IPS-18c (cell line): ENCODE results near the gene ZNF284.

ENCODE experiments used
- H3K4me3 ChIP-seq: 2 replicates; pipeline ENCODE4 v1.7.0; 2013; ENCODE audit warnings: low read depth, mild to moderate bottlenecking, low read length, moderate library complexity; ENCODE audit not compliant: insufficient read depth
- H3K9me3 ChIP-seq: one replicate; pipeline ENCODE4 v1.6.1; 2013; ENCODE audit warnings: mild to moderate bottlenecking, low read length, moderate library complexity; ENCODE audit not compliant: control insufficient read depth, insufficient read depth

The ZNF284 gene

GRCh38 chr19:44071824-44072542 is at the start of gene ZNF284:
Gene ZNF284 (plus strand): TSS chr19:44072159. CDS start chr19:44076390, 4,231 bp downstream.
- H3K4me3 ChIP-seq: peak within 1 kb of the TSS; percentile 65
- no peaks in the 10 kb centered on the region for H3K9me3 ChIP-seq

DNA sequence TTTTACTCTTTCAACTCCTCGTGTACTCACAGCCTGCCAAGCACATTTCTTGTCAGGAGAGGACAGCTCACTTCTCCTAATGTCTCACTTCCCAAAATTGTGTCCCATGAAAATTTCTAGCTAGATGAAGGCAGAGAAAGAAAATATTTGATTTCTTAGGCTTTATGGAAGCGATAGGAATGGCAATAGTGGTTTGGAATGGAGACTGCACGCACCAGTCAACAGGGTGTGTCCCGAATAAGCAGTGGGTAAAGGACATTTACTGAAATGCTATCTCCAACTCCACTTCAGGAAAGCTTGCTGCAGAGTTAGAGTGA is 47.1 kb upstream of the ZNF284 start:
- Histone ChIP-seq H3K9me3 (no peaks in the 10 kb centered on the region), H3K4me3 (peak overlapping the region; percentile 97)

DNA sequence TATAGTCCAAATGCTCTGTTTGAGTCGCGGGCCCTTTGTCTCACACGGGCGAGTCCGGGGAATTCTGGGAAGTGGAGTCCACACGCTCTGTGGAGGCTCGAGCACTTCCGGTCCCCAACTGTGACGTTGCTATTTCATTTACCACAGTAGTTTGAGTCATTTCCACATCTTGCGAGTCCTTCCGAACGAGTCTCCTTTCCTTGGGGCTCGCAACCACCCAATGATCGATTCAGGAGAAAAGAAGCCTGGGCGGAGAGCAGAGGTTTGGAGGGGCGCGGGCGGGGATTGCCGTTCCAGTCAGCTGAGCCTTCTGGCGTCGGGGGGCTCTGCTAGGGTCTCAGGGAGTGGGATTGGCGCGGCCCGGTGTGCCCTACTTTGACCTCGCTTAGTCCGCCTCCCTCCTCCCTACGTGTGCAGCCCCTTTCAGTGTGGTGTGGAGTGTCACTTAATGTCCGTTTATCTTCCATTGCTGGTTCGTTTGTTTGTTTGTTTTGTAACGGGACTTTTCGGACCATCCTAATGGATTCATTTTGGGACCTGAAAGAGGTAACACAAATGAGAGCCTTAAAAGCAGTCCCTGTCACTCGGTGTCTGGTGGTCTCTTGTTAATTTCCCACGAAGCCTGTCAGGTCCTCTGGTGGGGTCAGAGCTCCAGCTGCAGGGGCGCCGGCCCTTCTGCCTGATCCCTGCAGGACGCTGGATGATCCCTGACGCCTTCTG is 46.6 kb upstream of the ZNF284 start, which contains the start of gene ZNF222:
Gene ZNF222 (plus strand): TSS at position 163 of the 720 bp plus-strand sequence. CDS start 58 bp downstream, at position 221.
- Histone ChIP-seq H3K4me3 (peak within 1 kb of the TSS; percentile 97), H3K9me3 (no peaks in the 10 kb centered on the region)

GRCh38 chr19:44026622-44027021 is 45.3 kb upstream of the ZNF284 start:
- H3K4me3 ChIP-seq: no peak overlapping the region
- H3K9me3 ChIP-seq: peaks cover 1% of the 10 kb centered on the region

- H3K4me3 ChIP-seq: no peak overlapping the region
Measured at GRCh38 chr19:44032001-44032610, 39.9 kb upstream of the ZNF284 start.

DNA sequence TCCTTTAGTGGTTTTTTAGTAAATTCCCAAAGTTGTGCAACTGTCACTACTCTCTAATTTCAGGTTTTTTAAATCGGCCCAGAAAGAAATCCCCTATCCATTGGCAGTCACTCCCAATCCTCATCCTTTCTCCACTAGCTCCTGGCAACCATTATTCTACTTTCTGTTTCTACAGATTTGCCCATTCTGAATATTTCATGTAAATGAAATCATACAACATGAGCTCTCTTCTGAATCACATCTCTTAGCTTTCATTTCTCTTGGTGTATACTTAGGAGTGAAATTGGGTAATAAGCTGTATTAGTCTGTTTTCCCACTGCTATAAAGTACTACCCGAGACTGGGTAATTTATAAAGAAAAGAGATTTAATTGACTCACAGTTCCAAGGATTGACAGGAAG is 29.8 kb upstream of the ZNF284 start:
- no peak overlapping the region for H3K4me3 ChIP-seq
- H3K9me3 ChIP-seq: no peaks in the 10 kb centered on the region

More at GRCh38 chr19:44032001-44032610, 39.9 kb upstream of the ZNF284 start:
- peaks cover 11% of the 10 kb centered on the region for H3K9me3 ChIP-seq

GRCh38 chr19:44050740-44051649 is 21.0 kb upstream of the ZNF284 start:
- peak overlapping the region; percentile 70 for H3K4me3 ChIP-seq

DNA sequence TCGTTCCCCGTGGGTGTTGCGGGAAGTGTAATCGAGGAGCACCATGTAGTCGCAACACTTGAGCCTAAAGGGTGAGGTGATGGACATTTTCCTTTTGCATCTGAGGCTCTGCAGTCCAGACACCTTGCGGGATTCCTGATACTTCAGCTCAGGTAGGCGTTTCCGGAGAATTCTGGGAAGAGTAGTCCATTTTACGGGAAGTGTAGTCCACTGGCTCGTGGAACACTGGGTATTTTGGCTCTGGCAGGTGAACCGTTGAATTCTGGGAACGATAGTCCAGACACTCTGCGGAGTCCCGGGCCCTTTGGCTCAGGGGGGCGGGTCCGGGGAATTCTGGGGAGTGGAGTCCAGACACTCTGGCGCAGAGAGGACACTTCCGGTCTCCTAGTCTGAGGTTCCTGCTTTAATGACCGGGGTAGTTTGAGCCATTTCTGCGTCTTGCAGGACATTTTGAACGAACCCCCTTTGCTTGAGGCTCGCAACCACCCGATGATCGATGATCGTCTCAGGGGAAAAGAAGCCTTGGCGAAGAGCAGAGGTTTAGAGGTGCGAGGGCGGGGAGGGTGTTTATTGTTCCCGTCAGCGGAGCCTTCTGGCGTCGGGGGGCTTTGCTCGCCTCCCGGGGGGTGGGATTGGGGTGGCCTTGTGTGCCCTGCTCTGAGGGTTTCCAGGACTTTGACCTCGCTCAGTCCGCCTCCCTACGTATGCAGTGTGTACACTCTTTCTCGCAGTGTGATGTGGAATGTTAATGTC is 20.1 kb upstream of the ZNF284 start, which contains the start of gene ZNF223:
Gene ZNF223 (plus strand): TSS at position 387 of the 753 bp plus-strand sequence. CDS start 3,141 bp downstream, outside the sequence.
- H3K9me3 ChIP-seq: peaks cover 4% of the 10 kb centered on the region

More at GRCh38 chr19:44050740-44051649, 21.0 kb upstream of the ZNF284 start:
- H3K9me3 ChIP-seq: peaks cover 4% of the 10 kb centered on the region

GRCh38 chr19:44055870-44056269 is 16.1 kb upstream of the ZNF284 start:
- Histone ChIP-seq H3K9me3 (peaks cover 3% of the 10 kb centered on the region), H3K4me3 (no peak overlapping the region)

More for the DNA sequence above, 20.1 kb upstream of the ZNF284 start, which contains the start of gene ZNF223:
- peak within 1 kb of the TSS; percentile 96 for H3K4me3 ChIP-seq

- no peaks in the 10 kb centered on the region for H3K9me3 ChIP-seq
- H3K4me3 ChIP-seq: no peak overlapping the region
Measured at GRCh38 chr19:44059229-44059628, 12.7 kb upstream of the ZNF284 start.

- Histone ChIP-seq H3K4me3 (no peak overlapping the region), H3K9me3 (peaks cover 3% of the 10 kb centered on the region)
Measured at GRCh38 chr19:44061038-44061437, 10.9 kb upstream of the ZNF284 start.

DNA sequence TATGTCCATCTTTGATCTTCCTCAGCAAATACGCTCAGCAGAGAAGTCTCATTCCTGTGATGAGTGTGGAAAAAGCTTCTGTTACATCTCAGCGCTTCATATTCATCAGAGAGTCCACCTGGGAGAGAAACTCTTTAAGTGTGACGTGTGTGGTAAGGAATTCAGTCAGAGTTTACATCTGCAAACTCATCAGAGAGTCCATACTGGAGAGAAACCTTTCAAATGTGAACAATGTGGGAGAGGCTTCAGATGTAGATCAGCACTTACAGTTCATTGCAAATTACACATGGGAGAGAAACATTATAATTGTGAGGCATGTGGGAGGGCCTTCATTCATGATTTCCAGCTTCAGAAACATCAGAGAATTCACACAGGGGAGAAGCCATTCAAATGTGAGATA is 5.7 kb upstream of the ZNF284 start:
- Histone ChIP-seq H3K9me3 (peaks cover 5% of the 10 kb centered on the region), H3K4me3 (no peak overlapping the region; the same call in 1 of the 2 replicates)

GRCh38 chr19:44069415-44069814 is 2.5 kb upstream of the ZNF284 start:
- Histone ChIP-seq H3K9me3 (peaks cover 5% of the 10 kb centered on the region), H3K4me3 (no peak overlapping the region)

DNA sequence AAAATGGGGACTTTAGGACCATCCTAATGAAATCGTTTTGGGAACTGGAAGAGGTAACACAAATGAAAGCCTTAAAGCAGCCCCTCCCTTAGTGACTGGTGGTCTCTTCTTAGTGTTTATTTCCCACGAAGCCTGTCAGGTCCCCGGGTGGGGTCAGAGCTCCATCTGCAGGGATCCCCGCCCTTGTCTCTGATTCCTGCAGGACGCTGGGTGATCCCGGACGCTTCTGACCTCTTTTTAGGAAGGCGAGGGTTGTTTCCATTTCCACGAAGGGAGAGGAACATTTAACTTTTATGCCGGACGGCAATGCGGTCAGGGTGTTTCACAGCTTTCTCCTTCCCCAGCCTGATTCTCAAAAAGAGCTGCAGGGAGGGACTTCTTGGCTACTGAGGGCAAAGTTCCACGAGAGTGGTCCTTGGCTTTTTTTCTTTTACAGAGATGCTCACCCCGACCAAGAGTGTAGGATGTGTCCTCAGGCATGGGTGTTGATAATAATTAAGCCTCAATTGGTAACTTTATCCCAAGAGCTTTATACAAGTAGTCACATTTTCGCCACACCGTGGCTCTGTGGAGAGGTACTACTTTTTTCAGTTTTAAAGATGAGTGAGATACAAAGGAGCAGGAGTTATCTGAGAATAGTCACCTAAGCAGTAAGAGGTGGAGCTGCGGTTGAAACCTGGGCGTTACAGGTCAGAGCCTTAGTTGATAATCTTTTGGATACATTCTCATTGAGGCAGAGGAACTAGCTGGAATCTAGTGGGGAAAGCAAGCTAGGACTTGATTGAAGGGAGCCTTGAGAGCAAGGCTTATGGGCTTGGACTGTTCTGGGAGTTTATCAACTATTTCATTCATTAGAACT is 813 bp downstream of the ZNF284 start:
- H3K9me3 ChIP-seq: no peaks in the 10 kb centered on the region
- H3K4me3 ChIP-seq: peak overlapping the region; percentile 65

- H3K9me3 ChIP-seq: no peaks in the 10 kb centered on the region
- no peak overlapping the region for H3K4me3 ChIP-seq
Measured at GRCh38 chr19:44076325-44076724, 4.4 kb downstream of the ZNF284 start.
